ENCODE measurements around the gene PILRA. TPM values are rescaled to one million over a fixed set of nuclear protein-coding genes. Genes with fewer than 3 reads are reported as not detected.

The PILRA gene
- total and polyA plus RNA-seq, 2 of the 13 experiments (the other 11 are each of a cell fraction or from before 2014, with no cell fraction given) = 0.13 to 1.3 TPM

- TF ChIP-seq MLXIP (CRISPR knock-in tag; IDR thresholded peaks at IDR 0.05; ENCODE audit: borderline replicate concordance) (no peak), ZNF460 (CRISPR knock-in tag; IDR thresholded peaks at IDR 0.05; ENCODE audit: borderline replicate concordance) (no peak), BHLHE40 (IDR thresholded peaks at IDR 0.05; ENCODE audit: low read length) (peak; percentile 35; the same call in 1 of the 2 replicates), SALL2 (CRISPR knock-in tag; IDR thresholded peaks at IDR 0.05) (no peak), THAP11 (CRISPR knock-in tag; IDR thresholded peaks at IDR 0.05) (no peak), ZNF792 (CRISPR knock-in tag; IDR thresholded peaks at IDR 0.05) (peak; percentile 34; the same call in 1 of the 2 replicates), ZNF784 (CRISPR knock-in tag; IDR thresholded peaks at IDR 0.05; ENCODE audit: borderline replicate concordance) (0 out of 2 replicates have a peak, but pooled peaks have one; percentile 0), ZNF18 (CRISPR knock-in tag; IDR thresholded peaks at IDR 0.05; ENCODE audit: insufficient replicate concordance) (no peak), HDAC2 (CRISPR knock-in tag; IDR thresholded peaks at IDR 0.05) (no peak), STAT6 (CRISPR knock-in tag; IDR thresholded peaks at IDR 0.05; ENCODE audit: borderline replicate concordance) (no peak), GLMP (CRISPR knock-in tag; IDR thresholded peaks at IDR 0.05; ENCODE audit: borderline replicate concordance) (no peak), GLI4 (CRISPR knock-in tag; IDR thresholded peaks at IDR 0.05; ENCODE audit: borderline replicate concordance) (0 out of 2 replicates have a peak, but pooled peaks have one; percentile 23), ZNF556 (CRISPR knock-in tag; IDR thresholded peaks at IDR 0.05; ENCODE audit: borderline replicate concordance) (no peak), POGZ (CRISPR knock-in tag; IDR thresholded peaks at IDR 0.05) (no peak; the same call in 1 of the 2 replicates), SP140L (CRISPR knock-in tag; IDR thresholded peaks at IDR 0.05; ENCODE audit: borderline replicate concordance) (no peak), NFATC3 (CRISPR knock-in tag; IDR thresholded peaks at IDR 0.05) (no peak), SMYD3 (CRISPR knock-in tag; IDR thresholded peaks at IDR 0.05) (peak; percentile 69; the same call in 1 of the 2 replicates), REL (CRISPR knock-in tag; conservative IDR thresholded peaks at IDR 0.05) (no peak), ZNF547 (CRISPR knock-in tag; IDR thresholded peaks at IDR 0.05) (0 out of 2 replicates have a peak, but pooled peaks have one; percentile 46)
Observed at GRCh38 chr7:100435401-100436304, 62.4 kb downstream of the PILRA start (continued).

Measured in HepG2 (cell line).